ENCODE data around the gene DDI1.

DDI1 gene

GRCh38 chr11:104075091-104075490 lies 38.7 kb downstream of the DDI1 start:
- no peaks in the 10 kb centered on the region for H3K9me3 ChIP-seq
- H3K9ac ChIP-seq: no peak overlapping the region
- H3K36me3 ChIP-seq: no peaks in the 10 kb centered on the region
- no peak overlapping the region for H3K4me3 ChIP-seq
- no peak for TF ChIP-seq Cebpa-rat (IDR thresholded peaks at IDR 0.05)
- H3K27me3 ChIP-seq: no peaks in the 10 kb centered on the region
- no peaks in the 10 kb centered on the region for H4K20me1 ChIP-seq
- no peak overlapping the region for H3K4me2 ChIP-seq
- no peak overlapping the region for H3K27ac ChIP-seq
- no peaks in the 10 kb centered on the region for H3K4me1 ChIP-seq

- TF ChIP-seq Cebpa-rat (IDR thresholded peaks at IDR 0.05): no peak
- Histone ChIP-seq H3K4me3 (no peak overlapping the region), H3K4me1 (no peaks in the 10 kb centered on the region), H3K27me3 (no peaks in the 10 kb centered on the region), H3K27ac (no peak overlapping the region), H3K9me3 (no peaks in the 10 kb centered on the region), H4K20me1 (no peaks in the 10 kb centered on the region), H3K36me3 (no peaks in the 10 kb centered on the region), H3K9ac (no peak overlapping the region), H3K4me2 (no peak overlapping the region)
These were observed 39.3 kb downstream of the DDI1 start for GRCh38 chr11:104075706-104076105.

- Histone ChIP-seq H4K20me1 (no peaks in the 10 kb centered on the region), H3K27me3 (no peaks in the 10 kb centered on the region), H3K36me3 (no peaks in the 10 kb centered on the region), H3K4me3 (no peak overlapping the region), H3K9me3 (no peaks in the 10 kb centered on the region), H3K9ac (no peak overlapping the region), H3K4me2 (no peak overlapping the region), H3K27ac (no peak overlapping the region), H3K4me1 (no peaks in the 10 kb centered on the region)
- no peak for TF ChIP-seq Cebpa-rat (IDR thresholded peaks at IDR 0.05)
These were observed 40.0 kb downstream of the DDI1 start for GRCh38 chr11:104076455-104076854.

- Histone ChIP-seq H3K4me1 (no peaks in the 10 kb centered on the region), H4K20me1 (no peaks in the 10 kb centered on the region), H3K4me3 (no peak overlapping the region), H3K4me2 (no peak overlapping the region), H3K27me3 (no peaks in the 10 kb centered on the region), H3K9me3 (no peaks in the 10 kb centered on the region), H3K9ac (no peak overlapping the region), H3K27ac (no peak overlapping the region), H3K36me3 (no peaks in the 10 kb centered on the region)
- no peak for TF ChIP-seq Cebpa-rat (IDR thresholded peaks at IDR 0.05)
These were observed 41.8 kb downstream of the DDI1 start for GRCh38 chr11:104078245-104078644.

- no peaks in the 10 kb centered on the region for H3K4me1 ChIP-seq
- no peaks in the 10 kb centered on the region for H3K27me3 ChIP-seq
- no peak overlapping the region for H3K4me3 ChIP-seq
- no peak for TF ChIP-seq Cebpa-rat (IDR thresholded peaks at IDR 0.05)
- H4K20me1 ChIP-seq: no peaks in the 10 kb centered on the region
- H3K27ac ChIP-seq: no peak overlapping the region
- no peaks in the 10 kb centered on the region for H3K9me3 ChIP-seq
- no peak overlapping the region for H3K4me2 ChIP-seq
- H3K36me3 ChIP-seq: no peaks in the 10 kb centered on the region
- H3K9ac ChIP-seq: no peak overlapping the region
These were observed 42.6 kb downstream of the DDI1 start for GRCh38 chr11:104078995-104079394.

- Histone ChIP-seq H3K27ac (no peak overlapping the region), H4K20me1 (no peaks in the 10 kb centered on the region), H3K36me3 (no peaks in the 10 kb centered on the region), H3K4me2 (no peak overlapping the region), H3K9ac (no peak overlapping the region), H3K9me3 (no peaks in the 10 kb centered on the region), H3K4me1 (no peaks in the 10 kb centered on the region), H3K27me3 (no peaks in the 10 kb centered on the region), H3K4me3 (no peak overlapping the region)
- TF ChIP-seq Cebpa-rat (IDR thresholded peaks at IDR 0.05): no peak
These were observed 50.2 kb downstream of the DDI1 start for GRCh38 chr11:104086621-104087020.
